PC-9 (cell line): ENCODE results near the gene POGZ.

Experiments used
- EZH2 ChIP-seq: fragments of 200-600 bp; sonication (generic); IDR thresholded peaks from 2 replicates; pipeline ENCODE4 v1.8.0; 2017; ENCODE audit warnings: antibody characterized with exemption, low read depth
- TF ChIP-seq, protein P1 (sequence below): fragments of 200-600 bp; sonication (generic); conservative IDR thresholded peaks from 2 replicates; pipeline ENCODE4 v1.6.1; 2017; ENCODE audit warnings: mixed run types, antibody characterized with exemption, mild to moderate bottlenecking, moderate library complexity

DNA sequence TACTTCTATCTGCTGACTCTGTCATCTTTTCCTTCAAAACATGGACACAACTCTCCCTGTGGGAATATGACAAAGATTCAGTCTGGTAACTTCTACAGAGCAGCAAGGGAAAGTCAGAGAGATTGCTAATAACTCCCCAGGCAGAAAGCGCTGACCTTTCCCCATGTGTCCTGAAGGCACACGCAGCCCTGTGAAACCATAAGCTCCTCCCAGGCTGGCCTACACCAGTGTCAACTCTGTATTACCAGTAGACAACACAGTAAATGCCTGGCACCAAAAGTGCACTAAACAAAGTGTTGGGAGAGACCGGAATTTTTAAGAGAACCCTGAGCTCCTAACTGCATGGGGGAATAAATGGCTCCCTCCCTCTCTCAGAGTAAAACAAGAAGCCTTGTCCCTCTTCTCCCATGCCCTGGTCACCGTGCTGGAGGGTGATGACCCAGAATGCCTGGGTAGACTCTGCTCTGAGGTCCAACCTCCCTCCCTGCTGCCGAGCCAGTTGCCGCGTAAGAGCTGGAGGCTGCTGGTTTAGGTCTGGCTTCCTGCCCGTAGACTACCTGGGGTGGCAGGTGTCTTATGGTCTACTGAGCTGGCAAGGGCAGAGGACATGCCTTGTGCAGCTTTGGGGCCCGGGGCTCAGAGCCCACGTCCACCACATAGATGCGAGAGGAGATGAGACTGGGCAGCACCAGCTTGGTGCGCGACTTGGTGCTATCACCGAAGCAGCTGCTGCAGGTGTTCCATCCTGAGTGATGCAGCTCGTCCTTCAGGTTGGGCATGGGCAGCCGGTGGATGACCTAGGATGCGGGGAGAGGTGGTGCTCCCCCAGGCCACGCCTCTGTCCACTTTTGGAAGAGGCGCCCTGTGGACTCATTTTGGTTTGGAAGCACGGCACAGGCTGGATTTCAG is 90.6 kb downstream of the POGZ start:
- TF ChIP-seq, protein P1, sequence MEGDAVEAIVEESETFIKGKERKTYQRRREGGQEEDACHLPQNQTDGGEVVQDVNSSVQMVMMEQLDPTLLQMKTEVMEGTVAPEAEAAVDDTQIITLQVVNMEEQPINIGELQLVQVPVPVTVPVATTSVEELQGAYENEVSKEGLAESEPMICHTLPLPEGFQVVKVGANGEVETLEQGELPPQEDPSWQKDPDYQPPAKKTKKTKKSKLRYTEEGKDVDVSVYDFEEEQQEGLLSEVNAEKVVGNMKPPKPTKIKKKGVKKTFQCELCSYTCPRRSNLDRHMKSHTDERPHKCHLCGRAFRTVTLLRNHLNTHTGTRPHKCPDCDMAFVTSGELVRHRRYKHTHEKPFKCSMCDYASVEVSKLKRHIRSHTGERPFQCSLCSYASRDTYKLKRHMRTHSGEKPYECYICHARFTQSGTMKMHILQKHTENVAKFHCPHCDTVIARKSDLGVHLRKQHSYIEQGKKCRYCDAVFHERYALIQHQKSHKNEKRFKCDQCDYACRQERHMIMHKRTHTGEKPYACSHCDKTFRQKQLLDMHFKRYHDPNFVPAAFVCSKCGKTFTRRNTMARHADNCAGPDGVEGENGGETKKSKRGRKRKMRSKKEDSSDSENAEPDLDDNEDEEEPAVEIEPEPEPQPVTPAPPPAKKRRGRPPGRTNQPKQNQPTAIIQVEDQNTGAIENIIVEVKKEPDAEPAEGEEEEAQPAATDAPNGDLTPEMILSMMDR: no peak
- no peak for TF ChIP-seq EZH2
